ENCODE data around the gene BCL7C. TPM values are rescaled to one million over a fixed set of nuclear protein-coding genes. Genes with fewer than 3 reads are reported as not detected.

Gene BCL7C
- polyA plus RNA-seq, 1 experiment: 27.7 TPM

DNA sequence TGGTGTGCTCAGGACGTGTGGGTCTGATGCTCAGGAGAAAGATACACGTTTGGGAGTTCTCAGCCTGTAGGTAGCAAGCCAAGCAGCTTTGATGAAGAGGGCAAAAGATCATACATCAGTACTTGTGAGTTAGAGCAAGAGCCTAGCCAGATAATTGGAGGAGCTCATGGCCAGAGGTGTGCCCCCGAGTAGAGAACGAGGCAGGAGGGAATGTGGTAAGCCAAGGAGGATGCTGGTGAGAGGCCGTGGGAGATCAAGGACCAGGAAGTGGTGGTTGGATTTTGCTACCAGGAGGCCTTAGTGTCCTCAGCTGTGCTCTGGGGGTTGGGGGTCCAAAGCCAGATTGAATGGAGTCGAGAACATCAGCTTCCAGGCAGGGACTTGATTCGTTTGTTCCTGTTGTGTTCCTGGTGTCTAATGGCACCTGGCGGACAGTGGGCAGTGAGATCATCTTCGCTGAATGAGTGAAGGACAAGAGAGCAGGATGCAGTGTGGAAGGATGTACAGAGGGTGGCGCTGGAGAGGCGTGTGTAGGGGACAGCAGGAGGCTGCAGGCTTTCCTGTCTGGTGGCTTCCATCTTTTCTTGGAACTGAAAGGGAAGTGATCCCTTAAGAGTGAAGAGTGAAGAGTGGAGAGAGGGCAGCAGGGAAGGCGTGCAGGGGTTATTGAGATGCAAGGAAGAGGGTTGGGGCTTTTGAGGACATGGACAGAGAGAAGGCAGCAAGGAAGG is 41.1 kb upstream of the BCL7C start:
- POLR2A ChIA-PET: no interaction called here
- Histone ChIP-seq H3K9me3 (ENCODE audit: control insufficient read depth, insufficient read depth, low read length) (no peaks in the 10 kb centered on the region), H3K27me3 (ENCODE audit: control insufficient read depth, insufficient read depth, low read length) (no peaks in the 10 kb centered on the region), H3K4me3 (ENCODE audit: low read depth, low read length) (no peak overlapping the region), H3K27ac (ENCODE audit: low read depth, low read length) (no peak overlapping the region)
- CTCF ChIA-PET: interaction anchor here (0.7 to 1.5 kb wide), 5 partner anchors 9 to 124 kb away, joined by 3 to 5 read pairs (median 5); no protein-coding TSS in a partner anchor
- DNase-seq (ENCODE audit: low read depth, low spot score): no peak
- TF ChIP-seq, protein P1, sequence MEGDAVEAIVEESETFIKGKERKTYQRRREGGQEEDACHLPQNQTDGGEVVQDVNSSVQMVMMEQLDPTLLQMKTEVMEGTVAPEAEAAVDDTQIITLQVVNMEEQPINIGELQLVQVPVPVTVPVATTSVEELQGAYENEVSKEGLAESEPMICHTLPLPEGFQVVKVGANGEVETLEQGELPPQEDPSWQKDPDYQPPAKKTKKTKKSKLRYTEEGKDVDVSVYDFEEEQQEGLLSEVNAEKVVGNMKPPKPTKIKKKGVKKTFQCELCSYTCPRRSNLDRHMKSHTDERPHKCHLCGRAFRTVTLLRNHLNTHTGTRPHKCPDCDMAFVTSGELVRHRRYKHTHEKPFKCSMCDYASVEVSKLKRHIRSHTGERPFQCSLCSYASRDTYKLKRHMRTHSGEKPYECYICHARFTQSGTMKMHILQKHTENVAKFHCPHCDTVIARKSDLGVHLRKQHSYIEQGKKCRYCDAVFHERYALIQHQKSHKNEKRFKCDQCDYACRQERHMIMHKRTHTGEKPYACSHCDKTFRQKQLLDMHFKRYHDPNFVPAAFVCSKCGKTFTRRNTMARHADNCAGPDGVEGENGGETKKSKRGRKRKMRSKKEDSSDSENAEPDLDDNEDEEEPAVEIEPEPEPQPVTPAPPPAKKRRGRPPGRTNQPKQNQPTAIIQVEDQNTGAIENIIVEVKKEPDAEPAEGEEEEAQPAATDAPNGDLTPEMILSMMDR (IDR thresholded peaks at IDR 0.05; ENCODE audit: low read depth, low read length): peak; percentile 51

DNA sequence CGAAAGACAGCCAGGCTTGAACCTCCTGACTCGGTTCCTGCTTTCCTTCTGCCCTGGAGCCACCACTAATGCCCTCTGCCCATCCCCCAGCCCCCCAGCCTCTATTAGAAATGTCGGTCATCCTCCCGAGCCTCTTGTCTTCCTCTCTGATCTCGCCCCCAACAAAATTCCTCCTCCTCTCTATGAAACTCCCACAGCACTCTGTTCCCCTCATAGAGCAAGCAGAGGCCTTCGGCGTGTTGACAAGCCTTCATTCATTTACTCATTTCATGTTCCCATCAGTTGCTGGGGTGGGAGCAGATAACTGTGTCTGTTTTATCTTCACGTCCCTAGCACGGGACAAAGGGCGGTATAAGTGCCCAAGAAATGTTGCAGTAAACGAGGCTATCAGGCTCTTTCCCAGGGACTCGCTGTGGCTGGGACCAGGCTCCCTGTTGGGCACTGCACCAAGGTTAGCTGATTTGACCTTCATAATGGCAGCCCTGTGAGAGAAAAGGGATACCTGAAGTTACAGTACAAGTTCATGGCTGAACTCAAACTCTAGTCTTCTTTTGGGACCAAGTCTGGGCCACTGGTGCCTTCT is 37.3 kb upstream of the BCL7C start:
- no peaks in the 10 kb centered on the region for H3K9me3 ChIP-seq (ENCODE audit: control insufficient read depth, insufficient read depth, low read length)
- CTCF ChIA-PET: interaction anchor here (1.2 to 1.3 kb wide), 2 partner anchors 11 to 21 kb away, joined by 3 to 5 read pairs; no protein-coding TSS in a partner anchor
- no peak overlapping the region for H3K27ac ChIP-seq (ENCODE audit: low read depth, low read length)
- no peaks in the 10 kb centered on the region for H3K27me3 ChIP-seq (ENCODE audit: control insufficient read depth, insufficient read depth, low read length)
- TF ChIP-seq, protein P1 (IDR thresholded peaks at IDR 0.05; ENCODE audit: low read depth, low read length): no peak
- H3K4me3 ChIP-seq (ENCODE audit: low read depth, low read length): no peak overlapping the region
- no peak for DNase-seq (ENCODE audit: low read depth, low spot score)
- POLR2A ChIA-PET: no interaction called here

DNA sequence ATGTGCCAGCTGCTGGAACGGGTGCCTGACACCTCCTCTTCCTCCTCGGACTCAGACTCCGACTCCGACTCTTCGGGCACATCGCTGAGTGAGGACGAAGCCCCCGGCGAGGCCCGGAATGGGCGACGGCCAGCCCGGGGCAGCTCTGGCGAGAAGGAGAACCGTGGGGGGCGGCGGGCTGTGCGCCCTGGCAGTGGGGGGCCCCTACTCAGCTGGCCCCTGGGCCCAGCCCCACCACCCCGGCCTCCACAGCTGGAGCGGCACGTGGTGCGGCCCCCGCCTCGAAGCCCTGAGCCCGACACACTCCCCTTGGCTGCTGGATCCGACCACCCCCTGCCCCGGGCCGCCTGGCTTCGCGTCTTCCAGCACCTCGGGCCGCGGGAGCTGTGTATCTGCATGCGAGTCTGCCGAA is 36.3 kb upstream of the BCL7C start:
- Histone ChIP-seq H3K27ac (ENCODE audit: low read depth, low read length) (no peak overlapping the region), H3K9me3 (ENCODE audit: control insufficient read depth, insufficient read depth, low read length) (no peaks in the 10 kb centered on the region), H3K27me3 (ENCODE audit: control insufficient read depth, insufficient read depth, low read length) (no peaks in the 10 kb centered on the region), H3K4me3 (ENCODE audit: low read depth, low read length) (no peak overlapping the region)
- TF ChIP-seq, protein P1 (IDR thresholded peaks at IDR 0.05; ENCODE audit: low read depth, low read length): no peak
- POLR2A ChIA-PET: no interaction called here
- no peak for DNase-seq (ENCODE audit: low read depth, low spot score)
- CTCF ChIA-PET: no interaction called here

DNA sequence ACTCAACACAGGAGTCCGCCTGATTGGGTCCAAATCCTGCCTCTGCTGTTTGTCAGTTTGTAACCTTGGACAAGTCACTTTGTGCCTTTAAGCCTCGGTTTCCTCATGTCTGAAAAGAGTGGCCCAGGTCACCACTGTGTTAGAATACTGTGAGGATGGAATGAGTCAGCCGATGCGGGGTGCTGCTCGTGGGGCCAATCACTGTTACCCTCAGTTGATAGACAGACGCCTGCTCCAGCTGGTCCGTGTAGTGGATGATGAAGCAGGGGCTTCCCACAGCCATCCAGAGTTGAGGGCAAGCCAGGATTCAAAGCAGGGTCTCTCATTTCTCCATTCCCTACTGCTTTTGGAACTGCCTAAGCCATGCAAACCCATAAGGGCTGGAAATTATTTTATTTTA is 35.3 kb upstream of the BCL7C start:
- CTCF ChIA-PET: interaction anchor here (1.5 kb wide), 1 partner anchor 13 kb away, joined by 3 read pairs; no protein-coding TSS in a partner anchor
- POLR2A ChIA-PET: no interaction called here

More for the DNA sequence above, 35.3 kb upstream of the BCL7C start:
- DNase-seq (ENCODE audit: low read depth, low spot score): no peak
- TF ChIP-seq, protein P1 (IDR thresholded peaks at IDR 0.05; ENCODE audit: low read depth, low read length): no peak
- Histone ChIP-seq H3K9me3 (ENCODE audit: control insufficient read depth, insufficient read depth, low read length) (no peaks in the 10 kb centered on the region), H3K4me3 (ENCODE audit: low read depth, low read length) (no peak overlapping the region), H3K27me3 (ENCODE audit: control insufficient read depth, insufficient read depth, low read length) (no peaks in the 10 kb centered on the region), H3K27ac (ENCODE audit: low read depth, low read length) (no peak overlapping the region)
